GM19452 (cell line): ENCODE measurements around the gene PIK3R1.
A peak's percentile ranks its signal among the peaks of the same experiment; 100 is the strongest.
"Not testable (repeated sequence)": the region's sequence is repeated elsewhere in the genome, so short reads cannot be mapped to it uniquely, and the experiment has no call there.

Source experiments
- ATAC-seq: cut with Tn5 transposase; IDR thresholded peaks from one replicate; pipeline ENCODE4 v1.9.1; 2021; ENCODE audit not compliant: unreplicated experiment

The PIK3R1 gene

GRCh38 chr5:68192679-68193060 lies 22.9 kb upstream of the PIK3R1 start:
- no peak for ATAC-seq

- no peak for ATAC-seq
These were observed 22.0 kb upstream of the PIK3R1 start for GRCh38 chr5:68193481-68194036.

GRCh38 chr5:68194386-68194785 lies 21.2 kb upstream of the PIK3R1 start:
- ATAC-seq: no peak

GRCh38 chr5:68195137-68195536 lies 20.4 kb upstream of the PIK3R1 start:
- no peak for ATAC-seq

- peak; percentile 97 for ATAC-seq
These were observed 18.7 kb upstream of the PIK3R1 start for GRCh38 chr5:68196876-68197275.

GRCh38 chr5:68200288-68200687 lies 15.3 kb upstream of the PIK3R1 start:
- no peak for ATAC-seq

- ATAC-seq: not testable (repeated sequence)
These were observed 4.9 kb upstream of the PIK3R1 start for GRCh38 chr5:68210654-68211053.

- ATAC-seq: peak; percentile 20
These were observed 911 bp upstream of the PIK3R1 start for GRCh38 chr5:68214482-68215207.

GRCh38 chr5:68215898-68216244 lies 315 bp downstream of the PIK3R1 start:
- ATAC-seq: peak; percentile 46

GRCh38 chr5:68216245-68217046 lies 890 bp downstream of the PIK3R1 start:
- ATAC-seq: peak; percentile 11

- no peak for ATAC-seq
These were observed 1.4 kb downstream of the PIK3R1 start for GRCh38 chr5:68217047-68217355.

- ATAC-seq: no peak
These were observed 2.0 kb downstream of the PIK3R1 start for GRCh38 chr5:68217528-68217927.

GRCh38 chr5:68219161-68219816 lies 3.7 kb downstream of the PIK3R1 start:
- no peak for ATAC-seq

- no peak for ATAC-seq
These were observed 4.7 kb downstream of the PIK3R1 start for GRCh38 chr5:68220260-68220659.

GRCh38 chr5:68220914-68221313 lies 5.4 kb downstream of the PIK3R1 start:
- no peak for ATAC-seq

- no peak for ATAC-seq
These were observed 5.9 kb downstream of the PIK3R1 start for GRCh38 chr5:68221488-68221887.

- no peak for ATAC-seq
These were observed 6.8 kb downstream of the PIK3R1 start for GRCh38 chr5:68222310-68222709.

GRCh38 chr5:68222824-68223354 lies 7.3 kb downstream of the PIK3R1 start:
- no peak for ATAC-seq

GRCh38 chr5:68223904-68224303 lies 8.3 kb downstream of the PIK3R1 start:
- no peak for ATAC-seq

GRCh38 chr5:68224509-68225187 lies 9.1 kb downstream of the PIK3R1 start:
- ATAC-seq: no peak
